Measurements from ENCODE around the gene ZNF600.
"Not testable (repeated sequence)": the region's sequence is repeated elsewhere in the genome, so short reads cannot be mapped to it uniquely, and the experiment has no call there.

Gene ZNF600

GRCh38 chr19:52741951-52742485, 44.6 kb downstream of the ZNF600 start:
- DNase-seq (ENCODE audit: low read depth), result no peak

GRCh38 chr19:52741371-52741770, 45.2 kb downstream of the ZNF600 start:
- DNase-seq (ENCODE audit: low read depth), result not testable (repeated sequence)

GRCh38 chr19:52739576-52739975, 47.0 kb downstream of the ZNF600 start:
- DNase-seq (ENCODE audit: low read depth), result no peak

- DNase-seq (ENCODE audit: low read depth), result no peak
These were observed 50.9 kb downstream of the ZNF600 start for GRCh38 chr19:52735734-52736133.

- peak; percentile 99 for DNase-seq (ENCODE audit: low read depth)
These were observed 51.5 kb downstream of the ZNF600 start, which contains the start of gene ZNF611 for GRCh38 chr19:52734893-52735661. ZNF611 (minus strand) TSS chr19:52735044; CDS start chr19:52715894, 19,150 bp downstream.

- no peak for DNase-seq (ENCODE audit: low read depth)
These were observed 52.2 kb downstream of the ZNF600 start for GRCh38 chr19:52734331-52734892.

GRCh38 chr19:52726051-52726450, 60.5 kb downstream of the ZNF600 start:
- not testable (repeated sequence) for DNase-seq (ENCODE audit: low read depth)

- DNase-seq (ENCODE audit: low read depth), result no peak
These were observed 61.0 kb downstream of the ZNF600 start for GRCh38 chr19:52725528-52725961.

GRCh38 chr19:52724701-52725514, 61.7 kb downstream of the ZNF600 start:
- DNase-seq (ENCODE audit: low read depth), result no peak

- DNase-seq (ENCODE audit: low read depth), result not testable (repeated sequence)
These were observed 62.5 kb downstream of the ZNF600 start for GRCh38 chr19:52723907-52724598.

GRCh38 chr19:52722062-52723003, 64.3 kb downstream of the ZNF600 start:
- no peak for DNase-seq (ENCODE audit: low read depth)

- DNase-seq (ENCODE audit: low read depth), result not testable (repeated sequence)
These were observed 66.0 kb downstream of the ZNF600 start for GRCh38 chr19:52720541-52720940.

- DNase-seq (ENCODE audit: low read depth), result no peak
These were observed 70.1 kb downstream of the ZNF600 start for GRCh38 chr19:52716522-52716921.

- peak; percentile 45 for DNase-seq (ENCODE audit: low read depth)
These were observed 70.7 kb downstream of the ZNF600 start for GRCh38 chr19:52715902-52716301.

- not testable (repeated sequence) for DNase-seq (ENCODE audit: low read depth)
These were observed 71.3 kb downstream of the ZNF600 start for GRCh38 chr19:52715330-52715729.

All from activated gamma-delta T cell treated with anti-CD3 and anti-CD28 coated beads, Interleukin-2, amount 50 U/mL, for 16 hours (primary cell).